ENCODE measurements around the gene CAPNS2. TPM values are rescaled to one million over a fixed set of nuclear protein-coding genes. Genes with fewer than 3 reads are reported as not detected.

The CAPNS2 gene
- total RNA-seq, 2 donors from 2014 or later, result 1.0 TPM; not detected in 1

DNA sequence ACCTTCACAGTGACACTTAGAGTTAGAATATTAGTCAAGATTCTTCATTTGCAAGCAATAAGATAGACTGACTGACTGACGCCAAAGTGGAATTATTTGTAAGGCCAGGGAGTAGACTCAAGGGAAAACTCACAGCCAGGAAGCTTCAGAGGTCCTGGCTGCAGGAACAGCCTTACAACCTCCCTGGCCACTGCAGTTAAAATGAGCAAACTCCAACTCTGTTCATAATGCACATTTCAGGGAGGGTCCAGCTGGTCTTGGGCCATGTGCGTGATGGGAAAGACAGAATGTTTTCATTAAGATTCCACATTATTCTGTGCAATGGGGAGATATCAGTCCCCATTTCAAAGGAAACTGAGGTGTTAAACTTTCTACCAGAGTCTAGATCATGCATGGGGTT is 9.9 kb downstream of the CAPNS2 start:
- TF ChIP-seq POLR2A (IDR thresholded peaks at IDR 0.05), result no peak
- TF ChIP-seq, protein P1, sequence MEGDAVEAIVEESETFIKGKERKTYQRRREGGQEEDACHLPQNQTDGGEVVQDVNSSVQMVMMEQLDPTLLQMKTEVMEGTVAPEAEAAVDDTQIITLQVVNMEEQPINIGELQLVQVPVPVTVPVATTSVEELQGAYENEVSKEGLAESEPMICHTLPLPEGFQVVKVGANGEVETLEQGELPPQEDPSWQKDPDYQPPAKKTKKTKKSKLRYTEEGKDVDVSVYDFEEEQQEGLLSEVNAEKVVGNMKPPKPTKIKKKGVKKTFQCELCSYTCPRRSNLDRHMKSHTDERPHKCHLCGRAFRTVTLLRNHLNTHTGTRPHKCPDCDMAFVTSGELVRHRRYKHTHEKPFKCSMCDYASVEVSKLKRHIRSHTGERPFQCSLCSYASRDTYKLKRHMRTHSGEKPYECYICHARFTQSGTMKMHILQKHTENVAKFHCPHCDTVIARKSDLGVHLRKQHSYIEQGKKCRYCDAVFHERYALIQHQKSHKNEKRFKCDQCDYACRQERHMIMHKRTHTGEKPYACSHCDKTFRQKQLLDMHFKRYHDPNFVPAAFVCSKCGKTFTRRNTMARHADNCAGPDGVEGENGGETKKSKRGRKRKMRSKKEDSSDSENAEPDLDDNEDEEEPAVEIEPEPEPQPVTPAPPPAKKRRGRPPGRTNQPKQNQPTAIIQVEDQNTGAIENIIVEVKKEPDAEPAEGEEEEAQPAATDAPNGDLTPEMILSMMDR (IDR thresholded peaks at IDR 0.05), result no peak
- intact Hi-C loops (cut with DNase I), result no loop called here
- Histone ChIP-seq H3K9me3 (no peaks in the 10 kb centered on the region), H3K27me3 (no peaks in the 10 kb centered on the region), H3K27ac (no peak overlapping the region), H3K4me3 (no peak overlapping the region), H3K4me1 (no peaks in the 10 kb centered on the region), H3K36me3 (replicated peaks in 1 of 2; ENCODE audit: insufficient read depth in 1 of 2, low read depth in 2 of 2) (no peaks in the 10 kb centered on the region)
- no peak for ATAC-seq
- 84 to 90% methylated on average over 2 of the region's 2 CpGs for WGBS, 2 donors
- DNase-seq, result no peak

- H3K4me1 ChIP-seq, result no peaks in the 10 kb centered on the region
- TF ChIP-seq, protein P1 (IDR thresholded peaks at IDR 0.05), result no peak
- TF ChIP-seq POLR2A (IDR thresholded peaks at IDR 0.05), result no peak
- H3K27ac ChIP-seq, result no peak overlapping the region
- no peaks in the 10 kb centered on the region for H3K9me3 ChIP-seq
- ATAC-seq (no peak), DNase-seq (peak in 1 of 4 donors; percentile 10)
- 49 to 61% methylated on average over 3 of the region's 3 CpGs for WGBS, 2 donors
- intact Hi-C loops (cut with DNase I), result no loop called here
- H3K4me3 ChIP-seq, result no peak overlapping the region
- H3K27me3 ChIP-seq, result no peaks in the 10 kb centered on the region
- H3K36me3 ChIP-seq (replicated peaks in 1 of 2; ENCODE audit: insufficient read depth in 1 of 2, low read depth in 2 of 2), result no peaks in the 10 kb centered on the region
Measured at GRCh38 chr16:55577887-55578286, 11.4 kb downstream of the CAPNS2 start.

DNA sequence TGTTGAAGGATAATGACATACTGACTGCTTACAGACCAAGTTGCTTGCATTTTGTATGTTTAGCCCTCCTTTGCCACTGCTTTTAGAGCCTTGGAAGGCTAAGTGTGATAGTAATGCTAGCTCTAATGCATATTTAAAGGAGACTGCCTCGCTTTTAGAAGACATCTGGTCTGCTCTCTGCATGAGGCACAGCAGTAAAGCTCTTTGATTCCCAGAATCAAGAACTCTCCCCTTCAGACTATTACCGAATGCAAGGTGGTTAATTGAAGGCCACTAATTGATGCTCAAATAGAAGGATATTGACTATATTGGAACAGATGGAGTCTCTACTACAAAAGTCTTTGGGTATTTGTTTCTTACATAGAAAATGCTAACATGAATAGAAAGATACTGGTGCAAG is 19.1 kb downstream of the CAPNS2 start:
- DNase-seq, result no peak
- WGBS, 2 donors, result 79 to 96% methylated on average over 2 of the region's 2 CpGs
- Histone ChIP-seq H3K9me3 (no peaks in the 10 kb centered on the region), H3K36me3 (replicated peaks in 1 of 2; ENCODE audit: insufficient read depth in 1 of 2, low read depth in 2 of 2) (no peaks in the 10 kb centered on the region), H3K27me3 (no peaks in the 10 kb centered on the region), H3K4me1 (no peaks in the 10 kb centered on the region), H3K4me3 (no peak overlapping the region), H3K27ac (no peak overlapping the region)
- no peak for ATAC-seq
- TF ChIP-seq, protein P1 (IDR thresholded peaks at IDR 0.05), result no peak
- no peak for TF ChIP-seq POLR2A (IDR thresholded peaks at IDR 0.05)
- intact Hi-C loops (cut with DNase I), result no loop called here

GRCh38 chr16:55588799-55589198 is 22.3 kb downstream of the CAPNS2 start:
- no peaks in the 10 kb centered on the region for H3K36me3 ChIP-seq (replicated peaks in 1 of 2; ENCODE audit: insufficient read depth in 1 of 2, low read depth in 2 of 2)
- DNase-seq, result no peak
- H3K9me3 ChIP-seq, result no peaks in the 10 kb centered on the region
- H3K27me3 ChIP-seq, result no peaks in the 10 kb centered on the region
- WGBS, 2 donors, result 67 to 73% methylated on average over 6 of the region's 6 CpGs
- TF ChIP-seq POLR2A (IDR thresholded peaks at IDR 0.05), result no peak
- TF ChIP-seq, protein P1 (IDR thresholded peaks at IDR 0.05), result no peak
- intact Hi-C loops (cut with DNase I), result no loop called here
- ATAC-seq, result no peak
- H3K27ac ChIP-seq, result no peak overlapping the region
- H3K4me1 ChIP-seq, result no peaks in the 10 kb centered on the region
- H3K4me3 ChIP-seq, result no peak overlapping the region

DNA sequence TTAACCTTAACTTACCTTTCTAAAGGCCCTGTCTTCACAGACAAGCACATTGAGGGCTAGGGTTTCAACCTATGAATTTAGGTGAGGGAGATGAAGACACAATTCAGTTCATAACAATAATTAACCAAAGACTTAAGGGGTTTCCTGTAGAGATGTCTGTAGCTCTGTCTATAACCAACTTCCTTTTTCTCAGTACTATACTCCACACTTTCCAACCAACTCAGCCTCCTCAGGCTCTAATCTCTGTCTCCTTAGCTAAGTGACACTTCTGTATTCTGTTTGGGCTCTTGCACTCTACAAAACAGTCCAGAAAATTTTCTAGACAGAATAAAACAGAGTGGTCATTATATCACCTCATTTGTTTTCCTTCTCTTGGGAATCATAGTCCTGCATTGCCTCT is 25.8 kb downstream of the CAPNS2 start:
- TF ChIP-seq, protein P1 (IDR thresholded peaks at IDR 0.05), result no peak
- TF ChIP-seq POLR2A (IDR thresholded peaks at IDR 0.05), result no peak
- Histone ChIP-seq H3K27me3 (no peaks in the 10 kb centered on the region), H3K27ac (no peak overlapping the region), H3K9me3 (no peaks in the 10 kb centered on the region), H3K4me3 (no peak overlapping the region), H3K36me3 (replicated peaks in 1 of 2; ENCODE audit: insufficient read depth in 1 of 2, low read depth in 2 of 2) (no peaks in the 10 kb centered on the region), H3K4me1 (no peaks in the 10 kb centered on the region)
- intact Hi-C loops (cut with DNase I), result no loop called here
- ATAC-seq (no peak), DNase-seq (no peak)
